HG02759 (cell line): Measurements from ENCODE around the gene IFTAP.
A peak's percentile ranks its signal among the peaks of the same experiment; 100 is the strongest.
"Not testable (repeated sequence)": the region's sequence is repeated elsewhere in the genome, so short reads cannot be mapped to it uniquely, and the experiment has no call there.

Source experiments
- ATAC-seq: cut with Tn5 transposase; IDR thresholded peaks from one replicate; pipeline ENCODE4 v1.9.1; 2021; ENCODE audit warnings: mild to moderate bottlenecking, moderate library complexity; ENCODE audit not compliant: unreplicated experiment

Gene IFTAP

GRCh38 chr11:36594316-36594989 lies at the start of gene IFTAP:
IFTAP (plus strand) TSS chr11:36594502; CDS start chr11:36610104, 15,602 bp downstream.
- ATAC-seq = peak; percentile 70

- no peak for ATAC-seq
Measured at GRCh38 chr11:36550385-36551115, 43.8 kb upstream of the IFTAP start.

GRCh38 chr11:36557390-36557789 lies 36.9 kb upstream of the IFTAP start:
- not testable (repeated sequence) for ATAC-seq

GRCh38 chr11:36557991-36558390 lies 36.3 kb upstream of the IFTAP start:
- no peak for ATAC-seq

GRCh38 chr11:36558571-36559413 lies 35.5 kb upstream of the IFTAP start:
- peak; percentile 90 for ATAC-seq

- ATAC-seq = peak; percentile 70
Measured at GRCh38 chr11:36564376-36565030, 29.8 kb upstream of the IFTAP start.

GRCh38 chr11:36565031-36565610 lies 29.2 kb upstream of the IFTAP start:
- no peak for ATAC-seq

- no peak for ATAC-seq
Measured at GRCh38 chr11:36566407-36567053, 27.8 kb upstream of the IFTAP start.

GRCh38 chr11:36567694-36568093 lies 26.6 kb upstream of the IFTAP start, which contains the start of gene RAG1:
RAG1 (plus strand) TSS chr11:36568007; CDS start chr11:36573305, 5,298 bp downstream.
- no peak for ATAC-seq

GRCh38 chr11:36569095-36569494 lies 25.2 kb upstream of the IFTAP start:
- ATAC-seq = no peak

GRCh38 chr11:36574486-36574885 lies 19.8 kb upstream of the IFTAP start:
- ATAC-seq = no peak

GRCh38 chr11:36577373-36577772 lies 16.9 kb upstream of the IFTAP start:
- no peak for ATAC-seq

- no peak for ATAC-seq
Measured at GRCh38 chr11:36577859-36578258, 16.4 kb upstream of the IFTAP start.

- ATAC-seq = no peak
Measured at GRCh38 chr11:36578458-36578857, 15.8 kb upstream of the IFTAP start.

GRCh38 chr11:36581536-36581935 lies 12.8 kb upstream of the IFTAP start:
- no peak for ATAC-seq

GRCh38 chr11:36583667-36584066 lies 10.6 kb upstream of the IFTAP start:
- ATAC-seq = no peak

- no peak for ATAC-seq
Measured at GRCh38 chr11:36586543-36586942, 7.8 kb upstream of the IFTAP start.

GRCh38 chr11:36588099-36588498 lies 6.2 kb upstream of the IFTAP start:
- no peak for ATAC-seq

GRCh38 chr11:36590513-36590912 lies 3.8 kb upstream of the IFTAP start:
- ATAC-seq = no peak

- ATAC-seq = no peak
Measured at GRCh38 chr11:36591433-36591832, 2.9 kb upstream of the IFTAP start.
